HG03196 (cell line): ENCODE results near the gene ITGB6.

Experiments used
- ATAC-seq: cut with Tn5 transposase; IDR thresholded peaks from one replicate; pipeline ENCODE4 v1.9.1; 2021; ENCODE audit not compliant: unreplicated experiment

The ITGB6 gene, protein sequence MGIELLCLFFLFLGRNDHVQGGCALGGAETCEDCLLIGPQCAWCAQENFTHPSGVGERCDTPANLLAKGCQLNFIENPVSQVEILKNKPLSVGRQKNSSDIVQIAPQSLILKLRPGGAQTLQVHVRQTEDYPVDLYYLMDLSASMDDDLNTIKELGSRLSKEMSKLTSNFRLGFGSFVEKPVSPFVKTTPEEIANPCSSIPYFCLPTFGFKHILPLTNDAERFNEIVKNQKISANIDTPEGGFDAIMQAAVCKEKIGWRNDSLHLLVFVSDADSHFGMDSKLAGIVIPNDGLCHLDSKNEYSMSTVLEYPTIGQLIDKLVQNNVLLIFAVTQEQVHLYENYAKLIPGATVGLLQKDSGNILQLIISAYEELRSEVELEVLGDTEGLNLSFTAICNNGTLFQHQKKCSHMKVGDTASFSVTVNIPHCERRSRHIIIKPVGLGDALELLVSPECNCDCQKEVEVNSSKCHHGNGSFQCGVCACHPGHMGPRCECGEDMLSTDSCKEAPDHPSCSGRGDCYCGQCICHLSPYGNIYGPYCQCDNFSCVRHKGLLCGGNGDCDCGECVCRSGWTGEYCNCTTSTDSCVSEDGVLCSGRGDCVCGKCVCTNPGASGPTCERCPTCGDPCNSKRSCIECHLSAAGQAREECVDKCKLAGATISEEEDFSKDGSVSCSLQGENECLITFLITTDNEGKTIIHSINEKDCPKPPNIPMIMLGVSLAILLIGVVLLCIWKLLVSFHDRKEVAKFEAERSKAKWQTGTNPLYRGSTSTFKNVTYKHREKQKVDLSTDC

DNA sequence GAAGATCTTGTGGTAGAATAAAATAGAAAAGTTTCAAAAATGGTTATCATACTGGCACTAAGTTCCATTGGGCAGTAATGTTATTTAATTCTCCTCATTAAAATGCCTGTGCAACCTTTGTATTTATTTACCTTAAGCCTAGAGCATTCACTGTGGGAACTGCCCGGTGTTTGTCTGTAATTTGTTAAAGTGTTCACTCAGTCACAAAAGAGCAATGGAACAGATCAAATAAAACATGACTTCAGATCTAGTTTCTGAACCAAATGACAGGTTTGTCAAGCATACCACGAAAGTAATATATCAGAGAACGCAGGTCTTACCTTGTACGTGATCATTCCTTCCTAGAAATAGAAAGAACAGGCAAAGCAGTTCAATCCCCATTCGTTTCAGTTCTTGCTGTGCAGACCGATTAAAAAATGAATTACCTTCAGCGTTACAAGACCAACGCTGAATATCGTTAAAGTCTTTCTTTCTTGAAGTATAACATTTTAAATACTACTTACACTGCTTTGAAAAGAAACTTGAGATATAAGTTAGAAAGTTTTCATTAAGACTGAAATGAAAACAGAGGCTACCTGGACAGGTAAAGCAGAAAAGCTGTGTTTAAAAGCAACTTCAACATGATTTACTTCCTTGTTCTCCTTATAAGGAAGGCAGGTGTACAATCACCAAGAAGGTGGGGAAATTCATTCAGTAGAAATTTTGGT lies at the start of gene ITGB6:
ITGB6 (minus strand) TSS at position 590 of the 707 bp plus-strand sequence; CDS start at position 381, 209 bp downstream.
- no peak for ATAC-seq

DNA sequence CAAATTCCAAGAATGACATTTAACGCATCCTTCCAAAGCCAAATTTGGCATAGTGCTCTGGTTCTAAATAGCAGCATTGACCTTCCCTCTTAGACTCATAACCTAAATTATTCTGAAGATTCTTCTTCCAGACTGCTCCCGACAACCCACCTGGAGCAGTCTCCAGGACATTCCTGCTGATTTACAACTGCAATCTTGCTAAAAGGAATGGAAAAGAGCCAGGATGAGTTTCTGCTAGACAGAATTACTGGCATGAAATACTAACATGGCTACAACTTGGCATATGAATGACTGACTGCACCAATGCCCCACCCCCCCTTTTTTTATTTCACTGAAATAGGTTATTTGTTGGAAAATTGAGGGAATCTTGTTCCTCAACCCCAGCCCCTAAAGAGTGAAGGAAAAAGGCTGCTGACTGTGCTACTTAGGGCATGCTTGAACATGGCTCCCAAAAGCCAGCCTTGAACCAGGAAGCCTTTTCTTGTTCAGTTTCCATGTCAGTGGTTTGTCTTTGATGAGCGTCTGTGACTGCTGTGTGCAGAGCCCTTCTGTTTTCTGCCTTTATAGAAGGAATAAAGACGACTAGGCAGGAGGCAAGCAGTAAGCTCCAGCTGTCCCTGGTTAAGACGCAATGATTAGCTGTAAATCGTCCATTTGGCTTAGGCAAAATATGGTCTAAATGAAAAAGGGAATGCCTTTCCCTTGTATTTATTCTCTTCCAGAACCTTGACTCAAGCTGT lies 47.4 kb upstream of the ITGB6 start:
- no peak for ATAC-seq

DNA sequence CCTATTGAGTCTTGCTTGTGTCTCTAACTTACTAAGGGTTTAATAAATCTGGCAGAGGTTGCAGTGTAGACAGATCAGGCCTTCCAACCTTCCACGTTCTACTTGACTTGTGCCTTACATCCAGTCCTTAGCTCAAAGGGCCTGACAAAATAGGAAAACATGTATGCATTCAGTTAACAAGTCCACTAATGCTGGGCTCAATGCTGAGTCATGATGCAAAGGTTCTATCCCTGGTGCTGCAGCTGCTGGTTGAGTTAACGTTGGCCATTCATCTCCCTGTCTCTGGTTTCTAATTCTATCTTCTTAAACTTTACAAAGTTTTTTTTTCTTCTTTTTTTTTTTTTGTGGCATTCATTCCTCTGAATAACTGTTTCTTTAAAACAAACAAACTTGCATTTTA lies 46.3 kb upstream of the ITGB6 start:
- ATAC-seq: no peak

DNA sequence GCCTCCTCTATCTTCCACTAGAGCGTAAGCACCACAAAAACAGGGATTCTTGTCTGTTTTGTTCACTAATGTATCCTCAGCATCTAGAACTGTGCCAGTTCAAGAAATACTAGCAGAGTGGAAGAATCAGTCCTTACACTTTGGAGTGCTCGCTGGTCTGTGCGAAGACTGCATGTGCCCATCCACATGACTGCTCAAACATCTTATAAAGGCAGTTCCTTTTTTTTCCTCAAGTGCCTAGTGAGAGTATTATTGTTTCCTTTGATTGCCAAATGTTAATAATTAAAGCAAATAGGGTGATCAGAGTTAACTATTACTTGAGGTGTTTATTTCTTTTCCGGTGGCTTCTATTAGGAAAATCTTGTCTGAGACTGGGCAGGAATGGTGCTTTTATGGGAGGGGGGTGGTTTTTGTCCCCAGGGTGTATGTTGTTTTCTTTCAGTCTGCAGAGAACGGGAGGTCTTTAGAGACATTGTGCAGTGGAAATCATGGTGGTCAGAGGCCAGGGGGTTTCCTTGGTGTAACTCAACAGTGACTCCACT lies 45.6 kb upstream of the ITGB6 start:
- ATAC-seq: no peak

DNA sequence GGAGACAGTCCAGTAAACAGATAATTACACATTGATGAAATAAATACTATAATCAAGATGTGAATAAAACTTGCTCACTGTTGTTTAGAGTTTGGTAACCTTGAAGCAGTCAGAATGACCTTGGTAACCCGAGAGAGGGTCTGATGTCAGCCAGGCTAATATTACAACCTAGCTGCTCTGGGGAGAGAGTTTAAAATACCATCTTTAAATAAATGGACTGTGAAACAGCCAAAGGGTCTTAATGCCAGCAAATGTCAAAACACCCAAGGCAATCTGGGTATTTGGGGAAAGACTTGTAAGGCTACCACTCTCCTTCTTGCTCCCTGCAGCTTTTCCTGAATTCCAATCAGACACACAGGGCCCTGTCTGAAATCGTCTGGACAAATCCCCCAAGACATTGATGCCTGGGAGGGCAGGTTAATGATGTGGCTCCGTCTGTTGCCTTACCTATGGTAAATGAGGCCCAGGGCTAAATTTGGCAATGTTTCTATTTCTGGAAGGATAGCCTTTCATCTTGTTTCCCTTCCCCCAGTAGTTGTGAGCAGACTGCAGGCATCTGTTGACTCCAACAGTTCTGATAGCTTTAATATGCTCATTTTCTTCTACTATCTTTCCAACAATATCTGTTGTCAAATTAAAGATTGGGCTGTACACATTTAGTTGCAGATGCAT lies 43.0 kb upstream of the ITGB6 start:
- ATAC-seq: no peak

DNA sequence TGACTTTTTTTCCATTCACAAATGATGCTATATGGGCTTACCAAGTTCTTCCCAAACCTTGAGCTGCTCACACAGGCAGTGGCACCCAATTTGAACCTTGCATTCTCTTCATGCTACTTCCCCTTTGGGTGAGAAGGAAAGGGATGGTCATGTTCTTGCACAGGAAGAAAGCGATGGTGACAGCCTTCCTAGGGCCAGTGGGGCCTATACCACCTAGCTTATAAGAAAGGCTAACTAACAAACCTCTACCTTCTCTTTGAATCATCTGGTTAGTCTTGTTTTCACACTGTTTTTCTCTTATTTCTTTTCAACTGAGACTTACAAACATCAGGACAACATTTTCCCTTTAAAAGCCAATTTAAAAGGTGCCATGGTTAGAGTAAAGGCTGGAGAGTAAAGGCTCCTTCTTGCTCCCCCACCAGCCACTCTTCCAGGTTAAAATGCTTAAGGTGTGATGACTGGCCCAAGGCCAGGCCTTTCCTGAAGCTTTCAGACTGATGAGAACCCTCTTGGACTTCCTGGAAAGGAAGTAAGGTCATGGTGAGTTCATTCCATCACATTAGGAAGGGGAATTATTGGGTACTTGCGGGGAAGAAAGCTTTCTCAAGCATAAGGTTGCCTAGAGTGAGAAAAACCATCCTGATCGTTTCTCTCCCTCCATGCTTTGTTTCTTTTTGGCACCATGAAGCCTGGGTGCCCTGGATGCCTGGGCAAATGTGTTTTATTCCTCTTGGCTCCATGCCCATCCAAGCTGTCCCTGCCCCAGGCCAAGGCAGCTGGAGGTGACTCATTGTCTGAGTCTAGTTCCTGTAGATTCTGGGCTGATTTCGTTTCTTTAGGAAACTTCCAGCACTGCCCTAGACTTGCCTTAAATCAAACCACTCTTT lies 41.4 kb upstream of the ITGB6 start:
- no peak for ATAC-seq

DNA sequence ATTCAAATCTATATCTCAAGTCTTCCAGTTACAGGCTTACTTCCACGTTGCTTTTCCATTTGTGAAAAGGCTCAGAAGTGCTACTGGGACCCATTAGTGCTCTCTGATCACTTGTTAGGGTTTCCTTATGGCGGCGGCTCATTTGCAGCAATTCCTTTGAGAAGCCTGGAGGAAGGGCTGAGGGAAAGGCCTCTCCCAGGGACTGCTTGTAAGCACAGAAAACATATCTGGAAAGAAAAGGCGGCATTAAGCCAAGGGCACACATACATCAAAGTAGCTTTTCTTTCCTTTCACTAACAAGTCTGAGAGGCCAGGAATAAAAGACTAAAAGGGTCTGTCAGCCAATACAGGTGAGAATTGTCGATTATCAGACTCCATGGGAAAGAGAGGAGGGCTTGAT lies 39.4 kb upstream of the ITGB6 start:
- ATAC-seq: no peak

DNA sequence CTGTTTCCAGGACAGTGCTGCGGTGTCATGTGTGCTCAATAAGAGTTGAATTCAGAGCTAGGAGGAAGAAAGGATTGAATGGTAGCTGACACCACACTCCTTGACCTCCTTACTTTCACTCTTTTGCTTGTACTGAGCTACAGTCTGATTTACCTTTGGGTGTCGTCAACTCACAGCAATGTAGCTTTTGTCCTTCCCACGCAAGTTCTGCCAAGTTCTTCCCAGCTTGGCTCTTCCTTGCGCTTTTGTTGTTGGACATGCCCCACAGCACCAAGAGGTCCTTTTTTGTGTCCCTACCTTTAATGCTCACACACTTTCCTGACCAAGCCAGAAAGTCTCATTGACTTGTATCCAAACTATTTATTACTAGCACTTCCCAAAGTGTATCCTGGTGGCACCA lies 38.3 kb upstream of the ITGB6 start:
- no peak for ATAC-seq

DNA sequence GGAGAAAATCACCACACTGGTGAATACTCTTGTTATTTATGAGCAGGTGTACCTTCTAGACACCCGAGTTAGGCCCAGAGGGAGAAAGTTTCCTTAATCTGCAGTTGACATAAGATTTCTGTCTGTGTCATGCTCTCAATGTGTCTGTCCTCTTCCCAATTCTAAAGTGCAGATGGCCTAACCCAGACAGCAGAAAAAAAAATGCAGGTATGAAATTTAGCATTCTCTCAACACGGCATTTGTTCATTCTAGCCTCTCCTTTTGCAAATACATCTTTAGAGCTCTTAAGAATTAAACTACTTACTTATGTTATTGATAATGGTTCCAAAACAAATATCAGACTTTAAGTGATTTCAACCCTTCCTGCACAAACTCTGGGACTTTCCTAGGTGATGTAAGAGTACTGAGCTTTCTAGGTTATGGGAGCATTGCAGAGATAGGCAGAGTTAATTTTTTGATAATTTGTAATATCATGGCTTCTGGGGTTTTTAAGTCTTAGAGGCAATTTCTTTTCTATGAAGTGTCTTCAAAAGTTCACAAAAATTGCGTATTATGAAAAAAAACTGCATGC lies 32.9 kb upstream of the ITGB6 start:
- no peak for ATAC-seq

DNA sequence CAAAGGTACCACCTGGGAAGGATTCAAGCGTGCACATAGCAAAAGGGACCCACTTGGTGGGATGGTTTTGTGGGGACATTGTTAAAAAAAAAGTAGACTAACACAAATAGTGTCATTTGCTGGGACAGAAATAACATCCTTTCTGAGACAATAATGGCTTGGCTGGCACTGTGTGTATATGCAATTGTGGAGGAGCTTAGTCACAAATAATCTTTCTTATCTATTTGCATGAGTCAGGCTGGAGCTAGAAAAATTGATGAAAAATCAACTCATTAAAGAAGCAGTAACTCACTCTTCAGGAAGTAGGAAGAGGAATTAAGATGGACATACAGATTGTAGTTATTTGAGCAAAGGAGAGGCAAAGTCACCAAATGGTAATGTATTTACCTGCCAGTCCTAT lies 29.5 kb upstream of the ITGB6 start:
- ATAC-seq: no peak

DNA sequence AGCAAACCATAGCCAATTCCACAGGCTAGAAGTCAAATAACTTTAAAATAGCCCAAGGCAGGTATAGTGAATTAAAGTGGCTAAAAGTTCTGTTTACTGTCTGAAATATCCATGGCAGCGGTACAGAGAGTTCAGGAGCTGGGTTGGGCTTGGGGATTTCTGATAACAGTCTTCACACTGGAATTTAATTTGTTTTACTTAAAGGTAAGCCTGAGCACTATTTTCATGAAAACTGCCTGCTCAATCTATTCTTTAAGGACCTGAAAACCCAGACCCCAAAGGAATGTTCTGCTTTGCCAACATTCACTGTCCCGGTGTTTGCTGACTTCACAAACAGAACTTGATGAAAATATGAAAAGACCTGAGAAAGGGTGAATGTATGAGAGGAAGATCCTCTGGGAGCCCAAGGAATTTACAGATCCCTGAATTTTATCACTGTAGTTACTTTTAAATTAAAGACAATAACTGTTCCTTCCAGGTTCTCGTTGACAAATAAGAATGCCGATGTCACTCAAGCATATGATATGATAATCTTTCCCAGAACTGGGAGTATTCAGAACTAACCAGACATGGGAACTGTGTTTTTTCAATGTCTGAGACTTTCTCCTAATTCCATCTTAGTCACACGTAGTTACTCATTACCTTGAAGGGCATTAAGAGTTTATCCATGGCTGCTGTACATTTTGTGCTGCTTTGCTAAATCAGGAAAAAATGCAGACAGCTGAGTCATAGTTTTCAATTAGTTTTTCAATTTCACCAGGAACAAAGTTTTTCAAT lies 28.3 kb upstream of the ITGB6 start:
- no peak for ATAC-seq

DNA sequence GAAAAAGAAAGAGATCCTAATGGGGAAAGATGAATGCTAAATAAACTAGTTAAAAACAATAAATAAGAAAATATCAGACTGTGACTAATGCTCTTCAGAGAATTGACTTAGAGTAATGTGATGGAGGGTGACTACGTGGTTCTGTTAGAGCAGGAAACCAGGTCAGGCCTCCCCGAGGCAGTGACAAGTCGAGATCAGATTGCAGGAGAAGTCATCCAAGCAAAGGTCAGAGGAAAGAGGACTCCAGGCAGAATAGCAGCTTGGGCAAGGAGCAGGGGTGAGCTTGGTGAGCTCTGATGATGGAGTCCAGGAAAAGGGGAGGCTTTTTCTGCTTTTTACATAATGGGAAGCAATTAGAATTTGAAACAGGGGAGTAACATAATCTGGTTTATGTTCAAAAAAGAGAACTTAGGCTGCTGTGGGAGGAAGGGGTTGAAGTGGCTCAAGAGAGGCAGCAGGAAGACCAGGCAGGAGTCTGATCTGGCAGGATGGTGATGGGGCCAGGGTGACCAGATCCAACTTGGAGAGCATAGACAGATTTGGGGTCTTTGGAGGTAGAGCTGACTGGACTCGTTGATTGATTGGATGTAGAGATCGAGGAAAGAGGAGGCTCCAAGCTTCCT lies 27.3 kb upstream of the ITGB6 start:
- no peak for ATAC-seq

DNA sequence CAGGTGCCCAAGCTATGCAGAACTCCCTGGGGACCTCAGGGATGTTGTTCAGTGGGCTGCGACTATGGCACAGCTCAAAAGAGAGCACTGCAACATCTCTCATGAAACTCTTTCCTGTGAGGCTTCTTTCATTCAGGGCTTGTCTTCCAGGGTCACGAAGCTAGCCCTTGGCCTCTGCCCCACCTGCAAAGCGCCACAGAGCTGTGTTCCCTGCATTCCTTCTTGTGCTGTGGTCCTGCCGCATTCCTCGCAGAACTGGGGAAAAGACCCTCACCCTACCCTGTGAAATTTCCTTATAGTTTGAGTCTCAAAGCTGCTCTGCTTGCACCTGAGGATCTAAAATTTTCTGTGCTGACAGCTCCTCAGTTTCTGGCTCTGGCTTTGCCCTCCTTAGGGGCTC lies 26.3 kb upstream of the ITGB6 start:
- ATAC-seq: no peak

DNA sequence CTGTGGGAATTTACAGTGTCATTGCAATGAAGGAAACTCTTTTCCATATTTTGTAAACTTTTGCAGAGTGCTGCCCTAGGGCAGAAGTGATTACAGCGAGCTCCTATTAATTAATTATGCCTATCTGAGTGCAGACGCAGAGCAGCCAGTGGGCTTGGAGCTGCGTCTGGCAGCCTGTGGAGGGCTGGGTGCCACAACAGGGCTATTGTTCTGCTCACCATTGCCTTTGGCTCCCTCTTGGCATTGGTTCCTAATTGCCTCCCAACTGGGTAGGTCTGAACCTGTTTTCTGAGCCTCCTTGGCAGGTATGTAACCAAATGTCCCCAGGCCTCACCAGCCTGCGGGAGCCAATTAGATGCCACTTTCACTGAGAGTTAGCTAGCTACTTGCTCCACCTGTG lies 25.6 kb upstream of the ITGB6 start:
- no peak for ATAC-seq

DNA sequence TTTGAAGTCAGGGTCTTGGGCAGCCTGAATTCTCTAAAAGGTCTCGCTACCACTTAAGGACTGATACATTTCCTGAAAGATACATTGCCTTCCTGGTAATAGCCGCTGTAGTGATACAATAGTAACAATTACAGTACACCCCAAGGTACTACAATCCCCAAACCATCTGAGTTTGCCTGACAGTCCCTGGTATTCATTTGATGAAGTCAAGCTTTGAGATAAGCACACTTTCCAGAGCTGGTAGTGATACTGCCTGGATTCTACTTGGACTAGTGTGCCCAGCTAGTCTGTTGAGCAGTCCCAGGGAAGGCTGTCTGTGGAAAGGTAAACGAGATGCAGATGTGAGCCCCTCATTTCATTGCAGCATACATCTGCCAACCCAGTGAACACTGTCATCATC lies 24.4 kb upstream of the ITGB6 start:
- ATAC-seq: peak; percentile 5

DNA sequence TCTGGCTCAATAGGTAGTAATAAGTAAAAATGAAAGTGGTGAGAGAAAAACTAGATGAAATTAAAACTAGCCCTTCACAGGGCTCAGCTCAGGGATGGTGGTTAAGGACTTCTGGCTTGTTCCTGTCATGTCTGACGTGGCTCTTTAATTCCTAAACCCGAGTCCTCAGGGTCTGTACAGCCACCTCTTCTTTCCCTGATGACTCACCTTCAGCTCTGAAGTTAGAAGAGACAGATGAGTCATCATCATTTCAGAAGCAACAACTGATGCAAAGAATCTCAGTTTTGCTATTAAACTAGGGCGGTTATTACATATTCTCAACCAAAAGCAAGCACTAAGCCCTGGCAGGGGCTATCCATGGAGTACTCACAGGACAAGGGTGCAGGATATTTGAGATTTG lies 24.0 kb upstream of the ITGB6 start:
- ATAC-seq: peak; percentile 92

DNA sequence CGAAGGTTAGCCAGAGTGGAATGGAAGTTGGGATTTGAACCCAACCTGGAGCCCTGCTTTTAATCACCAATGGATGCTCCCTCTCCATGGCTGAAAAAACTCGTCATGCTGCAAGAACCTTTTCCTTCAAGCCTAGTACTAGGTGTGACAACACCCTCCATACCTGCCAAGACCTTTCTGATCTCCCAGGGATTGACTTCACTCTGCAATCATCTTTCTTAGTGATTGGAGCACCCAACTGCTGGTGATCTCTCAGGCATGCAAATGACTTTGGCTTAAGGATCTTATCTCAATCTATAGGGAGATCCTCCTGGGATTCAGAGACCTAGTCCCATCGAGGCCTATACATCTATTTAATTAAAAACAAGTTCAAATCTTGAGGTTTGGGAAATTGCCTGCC lies 23.5 kb upstream of the ITGB6 start:
- ATAC-seq: no peak
